Spleen (tissue), 7 donors: ENCODE data around the gene COL9A3.

Experiments used
- CTCF ChIP-seq, 11 experiments: fragments of 200-600 bp in 7 of 11; fragments of 450-650 bp in 4 of 11; sonication (generic) in 4 of 11; IDR thresholded peaks in 8 of 11; conservative IDR thresholded peaks in 3 of 11; 1 replicate in 7 of 11; 2 replicates in 4 of 11; pipeline versions ENCODE4 v1.4.0 to v1.8.0; 2016 to 2021; ENCODE audit warnings: antibody characterized with exemption in 11 of 11, inconsistent platforms in 4 of 11, mild to moderate bottlenecking in 1 of 11
- POLR2A ChIP-seq, 3 donors: fragments of 450-650 bp; IDR thresholded peaks; one replicate each; pipeline ENCODE4 v1.5.1; 2017; ENCODE audit warnings: antibody characterized with exemption in 3 of 3, mild to moderate bottlenecking in 1 of 3
- donor health status: DM: no; HTN: no; CAD: no; lungs with moderate emphysema.
- donor health status: DM: no; HTN: no; CAD: no.
- donor health status: DM: no; HTN: no; CAD: no.

GRCh38 chr20:62858058-62858830 lies 41.4 kb downstream of the COL9A3 start:
- TF ChIP-seq CTCF (IDR thresholded peaks at IDR 0.05 in 8 of 11, conservative IDR thresholded peaks at IDR 0.05 in 3 of 11) (no peak), POLR2A (IDR thresholded peaks at IDR 0.05) (no peak)
